GM21390 (cell line): Measurements from ENCODE around the gene LSAMP.
A peak's percentile ranks its signal among the peaks of the same experiment; 100 is the strongest.
"Not testable (repeated sequence)": the region's sequence is repeated elsewhere in the genome, so short reads cannot be mapped to it uniquely, and the experiment has no call there.

Experiments
- ATAC-seq: cut with Tn5 transposase; IDR thresholded peaks from one replicate; pipeline ENCODE4 v1.9.1; 2021; ENCODE audit not compliant: unreplicated experiment

The LSAMP gene

DNA sequence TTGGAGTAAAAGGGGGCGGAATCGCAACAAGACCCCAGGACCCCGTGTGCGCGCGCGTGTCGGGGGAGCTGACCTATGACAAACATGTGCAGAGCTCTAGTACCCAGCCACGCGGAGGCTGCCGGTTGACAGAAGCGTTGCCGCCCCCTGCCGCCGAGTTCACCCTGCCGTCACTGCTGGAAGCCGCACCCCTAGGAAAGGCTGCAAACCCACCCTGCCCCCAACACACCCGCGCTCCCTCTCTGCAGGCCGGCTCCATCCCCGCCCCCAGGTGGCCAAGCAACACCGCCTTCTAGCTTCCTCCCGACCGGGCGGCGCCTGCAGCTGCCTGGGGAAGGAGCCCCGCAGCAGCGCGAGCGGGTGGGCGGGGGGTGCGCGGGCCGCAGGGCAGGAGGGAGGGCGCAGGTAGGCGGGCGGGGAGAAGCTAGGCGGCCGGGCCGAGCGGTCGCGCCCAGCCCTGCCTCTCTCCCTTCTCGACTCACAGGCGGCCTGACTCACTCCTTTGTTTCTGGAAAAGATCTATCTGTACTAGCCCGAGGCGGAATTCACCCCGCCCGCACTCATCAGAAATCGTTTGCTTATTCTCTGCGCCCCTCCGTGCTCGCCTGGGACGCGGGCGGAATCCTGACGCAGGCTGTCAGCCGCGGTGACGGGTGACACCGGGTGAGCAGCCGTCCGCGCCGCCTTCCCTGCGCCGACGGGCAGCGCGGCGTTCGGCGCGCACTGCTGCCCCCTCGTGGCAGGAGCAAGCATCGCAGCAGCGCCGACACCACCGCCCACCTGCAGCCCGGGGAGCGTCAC lies 661.1 kb downstream of the LSAMP start:
- peak; percentile 91 for ATAC-seq

DNA sequence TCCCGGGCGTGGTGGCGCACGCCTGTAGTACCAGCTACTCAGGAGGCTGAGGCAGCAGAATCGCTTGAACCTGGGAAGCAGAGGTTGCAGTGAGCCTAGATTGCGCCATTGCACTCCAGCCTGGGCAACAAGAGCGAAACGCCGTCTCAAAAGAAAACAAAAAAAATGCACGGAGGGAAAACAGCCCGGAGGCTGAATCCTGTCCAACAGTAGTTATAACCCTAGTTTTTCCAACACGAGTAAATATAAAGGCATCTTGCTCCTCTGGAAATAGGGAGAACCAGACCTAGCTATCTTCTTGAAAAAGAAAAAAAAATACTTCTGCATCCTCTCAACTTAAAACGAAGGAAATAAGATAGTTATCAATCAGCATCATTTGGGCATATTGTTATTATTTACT lies 661.9 kb downstream of the LSAMP start:
- not testable (repeated sequence) for ATAC-seq

DNA sequence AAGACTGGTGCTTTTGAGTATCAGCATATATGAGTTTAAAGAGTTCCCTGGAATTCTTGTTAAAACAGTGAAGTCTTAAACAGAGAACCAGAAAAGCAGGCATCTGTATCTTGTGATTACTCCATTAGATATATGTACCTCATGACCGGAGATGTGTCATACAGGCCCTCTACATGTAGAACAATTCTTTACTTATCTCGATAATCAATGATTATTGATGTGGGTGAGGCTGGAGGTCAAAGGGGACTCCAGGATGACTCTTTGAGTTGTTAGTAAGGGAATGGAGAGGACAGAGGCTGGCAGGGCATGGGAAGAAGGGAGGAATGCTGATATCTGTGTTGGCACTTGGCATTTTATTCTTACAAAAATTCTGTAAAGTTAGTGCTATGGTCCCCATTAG lies 666.3 kb downstream of the LSAMP start:
- no peak for ATAC-seq

DNA sequence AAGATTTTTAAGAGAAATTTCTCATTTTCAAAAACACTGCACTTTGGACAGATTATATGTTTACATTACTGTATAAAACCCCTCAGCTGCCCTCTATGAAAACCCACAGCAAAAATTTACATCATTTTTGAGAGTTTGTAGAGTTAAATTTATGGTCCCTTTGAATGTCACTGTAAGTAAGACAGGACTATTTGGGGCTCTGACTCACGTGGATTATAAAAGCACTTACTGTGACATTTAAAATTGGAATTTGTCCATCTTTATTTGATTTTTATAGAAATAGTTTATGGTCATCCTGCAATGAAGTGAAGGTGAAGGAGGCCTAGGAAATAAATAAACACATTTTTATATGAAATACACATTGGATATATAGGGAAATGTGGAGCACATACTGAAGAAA lies 672.3 kb downstream of the LSAMP start:
- ATAC-seq: no peak

DNA sequence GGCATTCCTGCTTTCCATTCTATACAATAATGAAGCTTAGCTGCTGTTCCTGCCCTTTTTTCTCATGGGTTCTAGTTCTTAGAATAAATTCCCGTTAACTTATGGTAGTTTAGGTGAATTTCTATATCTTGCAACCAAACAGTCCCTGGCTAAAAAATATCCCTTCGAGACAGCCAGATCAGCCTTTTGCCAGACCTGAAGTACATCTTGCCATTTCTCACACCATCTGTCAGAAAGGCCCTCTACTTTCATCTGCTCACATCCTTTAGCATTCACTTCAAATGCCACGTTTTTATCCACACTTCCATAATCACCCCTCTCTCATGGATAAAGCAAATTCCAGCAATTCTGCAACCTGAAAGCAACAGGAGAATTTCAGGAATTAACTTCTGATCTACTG lies 676.6 kb downstream of the LSAMP start:
- ATAC-seq: no peak

DNA sequence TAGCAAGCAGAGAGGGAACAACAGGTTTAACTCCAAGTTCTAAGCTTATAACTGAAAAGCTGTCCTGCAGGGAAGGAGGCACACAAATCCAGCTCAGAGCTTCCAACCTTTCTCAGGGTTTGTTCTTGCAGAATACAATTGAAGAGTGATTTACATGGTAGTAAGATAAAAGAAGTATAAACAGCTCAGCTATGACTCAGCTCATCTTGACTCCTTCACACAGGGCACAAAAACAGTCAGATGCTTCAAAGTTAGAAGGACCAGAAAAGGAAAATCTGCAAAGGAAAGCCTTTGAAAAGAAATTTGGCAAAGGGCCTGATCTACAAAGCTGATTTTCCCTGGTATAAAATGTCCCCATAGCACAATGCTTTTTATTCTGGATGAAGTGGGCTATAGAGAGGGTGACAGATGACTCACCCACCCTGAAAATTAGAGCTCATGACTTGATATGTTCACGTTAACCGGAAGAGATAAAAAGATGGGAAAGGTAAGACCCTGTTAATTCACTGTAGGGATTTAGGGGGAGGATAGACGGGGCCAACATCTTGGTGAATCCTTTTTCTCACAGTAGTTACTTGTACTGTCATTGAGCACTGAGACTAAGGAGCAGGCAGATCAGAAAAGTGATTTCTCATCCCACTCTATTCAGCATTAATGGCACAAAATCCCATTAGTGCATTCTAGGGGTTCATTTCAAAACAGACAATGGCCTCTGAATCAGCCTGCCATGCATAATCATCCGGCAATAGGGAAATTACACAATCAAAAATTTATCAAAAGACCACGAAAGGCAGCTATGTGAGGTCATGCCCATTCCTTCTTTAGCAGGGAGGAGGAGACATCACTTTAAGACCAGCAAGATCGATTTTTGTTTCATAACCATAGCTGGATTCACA lies 678.5 kb downstream of the LSAMP start:
- no peak for ATAC-seq

DNA sequence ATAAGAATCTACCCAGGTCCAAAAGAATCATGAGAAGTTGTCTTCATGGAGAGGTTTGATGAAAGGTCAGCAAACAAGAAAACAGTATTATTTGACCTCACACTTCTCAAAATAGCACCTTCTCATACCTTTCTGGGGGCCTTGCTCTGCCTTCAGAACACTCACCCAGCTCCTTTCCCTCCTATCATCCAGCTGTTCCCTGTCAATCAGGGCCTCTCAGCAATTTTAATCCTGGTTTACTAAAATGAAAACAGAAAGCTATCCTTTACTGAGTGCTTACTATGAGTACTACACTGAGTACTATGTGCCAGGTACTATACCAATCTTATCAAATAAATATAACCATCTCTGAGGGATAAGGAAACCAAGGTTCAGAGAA lies 683.4 kb downstream of the LSAMP start:
- ATAC-seq: no peak

DNA sequence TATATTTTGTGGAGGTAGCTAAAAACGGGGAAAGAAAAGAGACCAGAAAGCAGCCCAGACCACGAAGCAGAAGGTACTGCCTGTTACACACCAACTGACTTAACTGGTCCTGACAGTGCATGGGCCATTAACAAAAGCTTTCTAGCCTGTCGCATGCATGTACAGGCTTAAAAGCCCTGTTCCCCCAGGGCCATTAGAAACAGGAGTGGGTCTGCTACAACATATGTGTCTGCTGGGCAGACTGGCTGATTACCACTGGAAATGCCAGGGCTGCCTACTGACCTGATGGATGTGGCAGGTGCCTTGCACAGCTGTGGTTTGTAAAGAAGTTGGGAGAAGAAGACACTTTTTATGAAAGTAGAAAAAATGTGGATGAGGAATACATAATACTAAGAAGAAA lies 684.6 kb downstream of the LSAMP start:
- ATAC-seq: no peak

DNA sequence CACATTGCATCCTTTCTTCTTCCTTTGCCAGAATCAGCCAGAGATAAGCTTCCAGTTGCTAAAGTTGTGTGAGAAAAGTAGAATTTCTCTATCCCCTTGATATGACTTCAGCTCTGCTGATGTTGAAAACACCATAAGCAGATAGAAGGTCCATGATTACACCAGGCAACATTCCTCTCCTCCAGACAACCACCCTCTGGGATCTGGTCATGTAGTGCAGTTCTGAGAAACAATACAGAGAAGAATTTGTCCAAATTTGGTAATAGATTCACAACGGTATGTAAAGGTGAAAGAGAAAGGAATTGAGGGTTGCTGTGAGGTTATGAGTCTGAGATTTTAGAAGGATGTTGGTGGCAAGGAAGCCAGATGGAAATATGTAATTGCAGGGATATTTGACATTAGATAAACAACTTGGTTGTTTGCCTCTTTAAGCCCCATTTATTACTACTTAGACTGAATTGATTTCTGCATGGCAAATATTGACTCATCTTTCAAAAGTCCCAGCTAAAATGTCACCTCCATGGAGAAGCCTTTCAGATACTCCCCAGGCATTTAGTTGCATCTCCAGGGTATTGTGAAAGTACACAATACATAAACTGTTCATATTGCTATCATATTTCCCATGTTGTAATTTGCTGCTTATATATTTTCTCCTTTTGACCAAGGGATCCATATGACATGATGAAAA lies 687.1 kb downstream of the LSAMP start:
- no peak for ATAC-seq

DNA sequence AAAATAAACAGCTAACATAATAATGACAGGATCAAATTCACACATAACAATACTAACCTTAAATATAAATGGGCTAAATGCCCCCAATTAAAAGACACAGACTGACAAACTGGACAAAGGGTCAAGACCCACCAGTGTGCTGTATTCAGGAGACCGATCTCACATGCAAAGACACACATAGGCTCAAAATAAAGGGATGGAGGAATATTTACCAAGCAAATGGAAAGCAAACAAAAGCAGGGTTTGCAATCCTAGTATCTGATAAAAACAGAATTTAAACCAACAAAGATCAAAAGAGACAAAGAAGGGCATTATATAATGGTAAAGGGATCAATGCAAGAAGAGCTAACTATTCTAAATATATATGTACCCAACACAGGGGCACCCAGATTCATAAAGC lies 692.3 kb downstream of the LSAMP start:
- ATAC-seq: not testable (repeated sequence)
